Measurements from ENCODE around the gene AADACL3.
"Not testable (repeated sequence)": the region's sequence is repeated elsewhere in the genome, so short reads cannot be mapped to it uniquely, and the experiment has no call there.

Gene AADACL3

DNA sequence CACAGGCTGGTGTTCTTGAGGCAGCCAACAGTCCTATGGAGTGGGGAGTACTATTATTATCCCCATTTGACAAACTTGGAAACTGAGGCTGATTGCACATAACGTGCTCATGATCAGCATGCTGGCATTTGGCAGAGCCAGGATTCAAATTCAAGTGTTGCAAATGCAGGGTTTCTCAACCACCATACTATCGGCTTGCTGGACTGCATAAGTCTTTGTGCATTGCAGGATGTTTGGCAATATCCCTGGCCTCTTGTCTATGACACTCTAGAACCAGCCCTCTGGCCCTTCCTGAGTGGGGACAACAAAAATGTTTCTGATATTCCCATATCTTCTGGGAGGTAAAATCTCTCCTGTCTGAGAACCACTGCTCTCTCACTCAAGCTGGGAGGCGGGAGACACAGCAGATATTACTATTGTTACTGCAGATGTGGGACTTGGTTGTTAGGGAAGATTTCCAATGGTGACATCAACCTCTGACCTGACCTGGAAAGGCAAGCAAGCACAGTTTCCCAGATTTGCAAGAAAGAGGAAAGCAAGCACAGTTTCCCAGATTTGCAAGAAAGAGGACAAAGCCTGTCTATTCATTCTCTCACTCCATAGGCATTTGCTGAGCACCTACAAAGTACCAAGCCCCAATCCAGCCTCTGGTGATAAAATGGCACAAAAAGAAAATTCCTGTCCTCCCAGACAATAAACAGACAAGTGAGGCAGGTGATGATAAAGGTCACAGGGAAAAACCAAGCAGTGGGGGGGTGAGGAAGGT, 1.0 kb upstream of the AADACL3 start:
- no peak for DNase-seq (ENCODE audit: low spot score)

DNA sequence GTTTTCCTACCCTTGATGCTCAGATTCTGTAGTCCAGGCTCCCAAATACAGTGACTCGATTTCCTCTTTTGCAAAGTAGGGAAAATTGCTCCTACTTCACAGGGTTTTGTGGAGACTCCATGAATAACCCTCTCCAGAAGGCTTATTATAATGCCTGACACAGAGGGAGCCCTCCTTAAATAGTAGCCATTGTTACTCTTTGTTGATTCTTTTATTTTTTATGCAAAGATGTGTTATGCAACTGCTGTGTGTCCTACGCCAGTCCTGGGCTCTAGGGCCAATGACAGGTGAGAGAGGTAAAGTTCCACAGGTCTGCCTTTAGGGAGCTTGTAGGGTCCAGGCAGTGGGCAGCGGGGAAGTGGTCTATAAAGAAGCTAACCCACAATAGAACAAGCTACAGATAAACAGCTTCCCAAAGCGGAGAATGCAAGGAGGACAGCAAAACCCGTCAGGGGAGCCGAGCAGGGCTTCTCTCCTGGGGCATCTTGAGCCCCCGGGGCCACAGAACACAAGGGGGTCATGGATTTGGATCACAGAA, 1.5 kb downstream of the AADACL3 start:
- no peak for DNase-seq (ENCODE audit: low spot score)

DNA sequence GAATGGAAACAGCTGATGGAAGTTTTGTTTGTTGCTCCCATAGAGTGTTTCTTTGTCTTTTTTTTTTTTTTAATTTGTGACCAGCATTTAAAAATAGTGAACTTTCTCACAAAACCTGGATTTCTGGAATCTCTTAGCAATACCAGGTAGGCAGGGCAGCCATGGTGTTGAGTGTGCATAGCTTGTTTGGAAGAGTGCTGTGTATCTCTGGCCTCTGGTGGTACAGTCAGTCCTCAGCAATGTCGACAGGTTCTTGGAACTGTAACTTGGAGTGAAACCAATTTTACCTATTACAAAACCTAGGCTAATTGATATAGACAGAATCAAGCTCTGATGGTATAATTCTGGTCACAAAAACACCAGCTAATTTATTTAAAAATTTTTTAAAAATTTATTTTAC, 6.7 kb downstream of the AADACL3 start:
- DNase-seq (ENCODE audit: low spot score): no peak

DNA sequence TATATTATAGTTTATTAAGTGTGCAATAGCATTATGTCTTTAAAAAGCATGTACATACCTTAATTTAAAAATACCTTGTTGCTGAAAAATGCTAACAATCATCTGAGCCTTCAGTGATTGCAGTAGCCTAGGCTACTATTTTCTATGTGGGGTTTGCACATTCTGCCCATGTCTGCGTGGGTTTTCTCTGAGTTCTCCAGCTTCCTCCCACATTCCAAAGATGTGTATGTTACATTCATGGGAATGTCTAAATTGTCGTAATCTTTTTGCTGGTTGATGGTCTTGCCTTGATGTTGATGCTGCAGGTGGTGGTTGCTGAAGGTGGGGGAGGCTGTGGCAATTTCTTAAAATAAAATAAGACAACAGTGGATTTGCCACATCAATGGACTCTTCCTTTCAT, 12.5 kb downstream of the AADACL3 start:
- no peak for DNase-seq (ENCODE audit: low spot score)

DNA sequence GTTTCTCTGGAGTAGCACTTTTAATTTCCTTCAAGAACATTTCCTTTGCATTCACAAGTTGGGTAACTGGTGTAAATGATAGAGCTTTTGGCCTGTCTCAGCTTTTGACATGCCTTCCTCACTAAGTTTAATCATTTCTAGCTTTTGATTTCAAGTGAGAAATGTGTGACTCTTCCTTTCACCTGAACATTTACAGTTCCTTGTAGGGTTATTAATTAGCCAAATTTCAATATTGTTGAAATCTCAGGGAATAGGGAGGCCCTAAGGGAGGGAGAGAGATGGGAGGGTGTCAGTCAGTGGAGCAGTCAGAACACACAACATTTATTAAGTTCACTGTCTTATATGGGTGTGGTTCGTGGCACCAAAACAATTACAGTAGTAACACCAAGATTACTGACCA, 14.2 kb downstream of the AADACL3 start:
- no peak for DNase-seq (ENCODE audit: low spot score)

DNA sequence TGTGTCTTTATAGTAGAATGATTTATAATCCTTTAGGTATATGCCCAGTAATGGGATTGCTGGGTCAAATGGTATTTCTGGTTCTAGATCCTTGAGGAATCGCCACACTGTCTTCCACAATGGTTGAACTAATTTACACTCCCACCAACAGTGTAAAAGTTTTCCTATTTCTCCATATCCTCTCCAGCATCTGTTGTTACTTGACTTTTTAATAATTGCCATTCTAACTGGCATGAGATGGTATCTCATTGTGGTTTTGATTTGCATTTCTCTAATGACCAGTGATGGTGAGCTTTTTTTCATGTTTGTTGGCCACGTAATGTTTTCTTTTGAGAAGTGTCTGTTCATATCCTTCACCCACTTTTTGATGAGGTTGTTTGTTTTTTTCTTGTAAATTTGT, 15.2 kb downstream of the AADACL3 start:
- not testable (repeated sequence) for DNase-seq (ENCODE audit: low spot score)

DNA sequence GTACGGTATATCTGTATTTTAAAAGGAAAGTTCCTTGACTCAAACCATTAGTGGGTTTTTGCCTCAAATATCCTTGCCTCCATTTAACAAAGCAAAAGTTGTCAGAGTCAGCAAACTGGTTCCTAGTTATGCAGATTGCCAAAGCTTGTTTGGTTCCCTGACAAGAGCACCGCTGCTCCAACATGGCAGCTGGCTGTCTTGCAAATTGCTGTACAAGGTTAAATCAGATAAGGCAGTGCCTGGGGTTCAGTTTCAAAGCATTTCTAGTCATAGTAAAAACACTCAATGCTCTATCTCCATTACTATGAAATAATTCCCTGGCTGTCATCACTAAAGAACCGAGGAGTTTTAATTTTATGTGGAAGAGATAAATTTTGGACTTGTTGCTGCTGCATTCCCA, 18.7 kb downstream of the AADACL3 start:
- DNase-seq (ENCODE audit: low spot score): no peak

DNA sequence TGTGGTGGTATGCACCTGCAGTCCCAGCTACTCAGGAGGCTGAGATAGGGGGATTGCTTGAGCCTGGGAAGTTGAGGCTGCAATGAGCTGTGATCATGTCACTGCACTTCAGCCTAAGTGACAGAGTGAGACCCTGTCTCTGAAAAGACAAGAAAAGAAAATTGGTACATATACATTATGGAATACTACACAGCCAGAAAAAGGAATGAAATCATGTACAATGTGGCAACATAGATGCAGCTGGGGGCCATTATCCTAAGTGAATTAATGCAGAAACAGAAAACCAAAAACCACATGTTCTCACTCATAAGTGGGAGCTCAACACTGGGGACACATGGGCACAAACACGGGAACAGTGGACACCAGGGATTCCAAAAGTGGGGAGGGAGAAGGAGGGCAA, 23.0 kb downstream of the AADACL3 start:
- DNase-seq (ENCODE audit: low spot score): no peak

DNA sequence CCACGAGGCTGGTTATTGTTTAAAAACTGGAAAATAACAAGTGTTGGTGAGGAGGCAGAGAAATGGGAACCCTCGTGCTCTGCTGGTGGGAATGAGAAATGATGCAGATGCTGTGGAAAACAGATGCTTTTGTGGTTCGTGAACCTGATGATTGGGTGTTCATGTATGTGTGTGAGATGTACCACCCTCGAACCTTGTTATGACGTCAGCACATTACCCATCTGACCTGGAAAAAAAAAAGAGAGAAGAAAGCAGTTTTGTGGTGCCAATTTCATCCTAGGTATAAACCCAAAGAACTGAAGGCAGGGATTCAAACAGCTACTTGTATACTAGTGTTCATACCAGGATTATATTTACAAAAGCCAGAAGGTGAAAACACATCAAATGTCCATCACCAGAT, 23.7 kb downstream of the AADACL3 start:
- no peak for DNase-seq (ENCODE audit: low spot score)

DNA sequence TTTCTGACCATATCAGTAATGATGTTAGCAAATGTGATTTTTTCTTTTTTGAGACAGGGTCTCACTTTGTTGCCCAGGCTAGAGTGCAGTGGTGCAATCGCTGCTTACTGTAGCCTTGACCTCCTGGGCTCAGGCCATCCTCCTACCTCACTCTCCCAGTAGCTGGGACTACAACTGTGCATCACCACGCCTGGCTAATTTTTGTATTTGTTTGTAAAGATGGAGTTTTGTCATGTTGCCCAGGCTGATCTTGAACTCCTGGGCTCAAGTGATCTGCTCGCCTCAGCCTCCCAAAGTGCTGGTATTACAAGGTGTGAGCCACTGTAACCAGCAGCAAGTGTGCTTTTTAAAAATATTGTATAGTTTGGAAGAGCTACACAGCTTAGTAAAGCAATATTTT, 26.0 kb downstream of the AADACL3 start:
- DNase-seq (ENCODE audit: low spot score): no peak

DNA sequence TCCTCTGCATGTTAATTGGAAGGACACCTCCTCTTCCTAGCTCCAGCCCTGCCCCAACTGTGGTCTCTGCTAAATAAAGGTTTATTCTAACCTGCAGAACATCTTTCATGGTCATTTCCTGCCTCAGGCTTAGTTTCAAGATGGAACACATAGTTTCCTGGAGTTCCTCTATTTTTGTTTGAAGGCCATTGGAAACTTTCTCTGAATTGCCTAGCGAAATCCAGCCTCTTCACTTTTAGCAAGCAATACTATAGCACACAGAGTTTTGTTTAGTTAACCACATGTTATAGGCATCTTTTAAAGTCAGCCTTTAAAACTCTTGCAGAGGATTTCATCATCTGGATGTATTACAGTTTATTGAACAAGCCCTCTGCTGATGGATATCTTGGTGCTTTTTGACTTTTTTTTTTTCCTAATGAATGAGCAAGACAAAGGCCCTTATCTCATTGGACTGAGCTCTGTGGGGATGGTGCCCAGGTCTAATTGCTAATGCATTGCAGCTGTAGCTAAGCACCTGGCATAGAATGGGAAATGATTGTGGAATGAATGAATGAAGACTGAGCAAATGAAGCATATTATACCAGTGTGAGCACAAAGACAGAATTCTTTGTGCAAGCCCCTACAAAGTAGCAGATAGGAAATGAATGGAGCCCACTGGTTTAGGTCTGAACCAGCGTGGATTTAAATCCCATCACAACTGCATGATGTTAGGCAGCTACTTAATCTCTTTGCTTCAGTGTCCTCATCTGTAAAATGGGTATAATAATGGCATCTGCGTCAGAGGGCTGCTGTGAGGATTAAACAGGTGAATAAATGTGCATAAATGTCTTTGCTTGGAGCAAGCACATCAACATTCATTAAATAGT, 29.4 kb downstream of the AADACL3 start:
- no peak for DNase-seq (ENCODE audit: low spot score)

DNA sequence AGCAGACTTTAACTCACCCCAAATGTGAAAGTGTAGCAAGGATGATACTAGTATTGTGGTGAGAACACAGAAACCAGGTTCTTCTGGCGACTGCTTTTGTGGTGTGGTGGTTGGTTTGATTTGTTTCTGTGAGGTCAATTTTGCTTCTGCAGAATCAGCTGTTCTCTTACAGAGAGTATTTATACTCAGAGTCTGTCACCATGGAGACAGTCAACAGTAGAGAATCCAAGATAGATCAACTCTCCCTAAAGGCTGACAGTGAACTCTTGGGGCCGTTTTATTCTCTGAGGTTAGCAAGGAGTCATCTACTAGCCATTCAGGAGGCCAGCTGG, 30.0 kb downstream of the AADACL3 start, which contains the start of gene CFAP107:
Gene CFAP107, plus strand, starts transcription at position 209 of the 332 bp plus-strand sequence. CDS start 231 bp downstream, outside the sequence.
- DNase-seq (ENCODE audit: low spot score): no peak

DNA sequence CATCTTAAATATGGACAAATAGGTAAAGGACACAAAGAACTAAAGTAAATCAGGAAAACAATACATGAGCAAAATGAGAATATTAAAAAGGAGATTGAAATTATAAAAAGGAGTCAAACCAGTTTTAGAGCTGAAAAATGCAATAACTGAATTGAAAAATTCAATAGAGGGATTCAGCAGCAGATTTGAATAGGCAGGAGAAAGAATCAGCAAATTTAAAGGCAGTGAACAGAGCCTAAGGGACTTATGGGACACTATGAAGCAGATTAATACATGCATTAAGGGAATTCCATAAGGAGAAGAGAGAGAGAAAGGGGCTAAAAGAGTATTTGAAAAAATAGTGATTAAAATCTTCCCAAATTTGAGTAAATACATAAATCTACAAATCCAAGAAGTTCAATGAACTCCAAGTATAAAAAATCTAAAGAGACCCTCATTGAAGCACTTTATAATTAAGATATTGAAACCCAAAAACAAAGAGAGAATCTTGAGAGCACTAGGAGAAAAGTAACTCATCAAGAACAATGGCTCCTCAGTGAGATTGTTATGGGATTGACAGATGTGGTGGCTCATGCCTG, 33.0 kb downstream of the AADACL3 start:
- DNase-seq (ENCODE audit: low spot score): no peak

DNA sequence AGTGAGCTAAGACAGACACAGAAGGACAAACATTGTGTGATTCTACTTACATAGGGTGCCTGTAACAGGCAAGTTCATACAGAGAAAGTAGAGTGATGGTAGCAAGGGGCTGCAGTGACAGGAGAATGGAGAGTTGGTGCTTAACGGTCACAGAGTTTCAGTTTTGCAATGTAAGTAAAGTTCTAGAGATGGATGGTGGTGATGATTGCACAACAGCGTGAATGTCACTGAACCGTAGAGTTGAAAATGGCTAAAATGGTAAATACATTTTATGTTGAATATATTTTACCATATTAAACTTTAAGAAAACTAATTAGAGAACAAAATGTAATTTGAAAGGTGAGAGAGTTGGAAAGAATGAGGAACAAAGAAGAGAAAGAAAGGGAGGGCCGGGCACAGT, 38.8 kb downstream of the AADACL3 start:
- no peak for DNase-seq (ENCODE audit: low spot score)

DNA sequence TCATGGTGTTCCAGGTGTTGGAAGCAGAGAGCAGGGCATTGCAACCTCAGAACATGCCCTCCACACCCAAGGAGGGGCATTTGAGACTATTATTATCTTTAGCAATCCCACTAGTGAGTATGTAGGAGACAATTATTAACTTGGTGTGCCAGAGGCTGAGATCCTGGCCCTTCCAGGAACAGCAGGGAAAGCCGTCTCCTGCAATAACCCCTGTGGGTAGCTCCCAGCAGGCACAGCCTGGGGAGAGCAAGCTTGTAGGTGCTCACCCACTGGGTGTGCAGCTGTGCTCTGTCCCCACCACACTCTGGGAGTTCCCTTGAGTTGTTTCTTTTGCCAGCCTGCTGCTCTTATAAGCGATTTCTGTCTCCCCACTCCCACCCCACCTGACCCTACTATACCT, 40.4 kb downstream of the AADACL3 start:
- DNase-seq (ENCODE audit: low spot score): no peak

DNA sequence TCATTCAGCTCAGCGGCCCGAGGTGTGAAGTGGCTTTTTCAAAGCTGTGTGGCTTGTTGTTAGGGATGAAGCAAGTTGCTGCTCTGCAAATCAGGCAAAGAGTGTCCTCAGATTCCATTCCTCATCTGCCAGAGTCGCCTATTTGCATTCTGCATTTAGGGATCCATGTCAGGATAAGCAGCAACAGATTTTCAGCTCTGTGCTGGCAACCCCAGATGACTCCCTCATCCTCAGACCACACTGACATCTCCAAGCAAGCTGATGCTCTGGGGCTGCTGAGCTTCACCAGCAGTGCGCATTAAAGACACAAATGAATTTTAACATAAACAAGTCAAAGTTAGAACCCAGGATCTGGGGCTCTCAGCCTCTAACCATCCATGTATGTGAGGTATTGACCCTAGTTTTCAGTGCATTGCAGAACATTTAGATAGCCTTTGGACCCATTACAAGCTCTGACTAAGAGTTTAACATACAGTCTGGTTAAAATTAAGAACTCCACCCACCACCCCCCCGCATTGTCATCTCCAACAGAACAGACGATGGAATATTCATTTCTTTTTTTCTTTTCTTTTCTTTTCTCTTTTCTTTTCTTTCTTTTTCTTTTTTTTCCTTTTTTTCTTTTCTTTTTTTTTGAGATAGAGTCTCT, 41.0 kb downstream of the AADACL3 start:
- DNase-seq (ENCODE audit: low spot score): no peak

DNA sequence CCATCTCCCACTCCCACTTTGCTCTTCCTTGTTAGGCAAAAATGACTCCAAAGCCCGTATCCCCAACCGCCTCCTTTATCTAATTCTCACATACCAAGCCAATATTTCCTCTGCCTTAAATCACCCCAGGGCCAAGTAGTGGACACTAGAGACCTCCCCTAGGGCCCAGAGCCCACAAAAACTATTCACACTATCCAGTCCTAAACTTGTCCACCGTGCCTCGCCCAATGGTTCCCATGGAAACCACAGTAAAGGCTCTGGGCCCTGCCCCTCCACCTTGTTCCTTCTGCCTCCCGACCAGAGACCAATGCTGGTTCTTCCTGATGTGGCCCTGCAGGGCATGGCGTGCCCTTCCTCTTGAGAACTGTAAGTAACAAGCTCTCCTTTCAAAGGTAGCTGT, 41.9 kb downstream of the AADACL3 start:
- no peak for DNase-seq (ENCODE audit: low spot score)

DNA sequence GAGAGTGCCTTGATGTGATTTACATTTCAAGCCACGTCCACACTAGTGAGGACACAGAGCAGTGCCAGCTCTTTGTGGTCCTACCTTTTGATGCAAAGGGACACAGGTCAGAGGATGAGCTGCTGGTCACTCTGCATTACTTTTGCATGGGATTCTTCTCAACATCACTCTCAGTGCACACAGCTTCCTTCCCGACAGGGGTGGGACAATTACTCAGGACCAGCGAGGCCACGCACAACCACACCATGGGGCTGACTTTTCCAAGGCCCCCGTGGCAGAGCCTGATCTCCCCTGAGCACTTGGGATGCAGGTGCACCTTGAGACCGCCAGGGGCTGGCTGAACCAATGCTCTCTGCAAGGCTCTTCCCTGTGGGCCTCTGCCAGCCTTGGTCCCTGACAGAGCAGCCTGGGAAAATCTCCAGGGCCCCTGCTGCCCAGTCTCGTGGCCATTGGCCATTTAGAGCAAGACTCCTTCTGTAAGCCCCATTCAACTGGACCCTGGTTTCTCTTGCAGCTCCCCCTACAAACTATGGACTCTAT, 44.4 kb downstream of the AADACL3 start:
- DNase-seq (ENCODE audit: low spot score): peak; percentile 53

DNA sequence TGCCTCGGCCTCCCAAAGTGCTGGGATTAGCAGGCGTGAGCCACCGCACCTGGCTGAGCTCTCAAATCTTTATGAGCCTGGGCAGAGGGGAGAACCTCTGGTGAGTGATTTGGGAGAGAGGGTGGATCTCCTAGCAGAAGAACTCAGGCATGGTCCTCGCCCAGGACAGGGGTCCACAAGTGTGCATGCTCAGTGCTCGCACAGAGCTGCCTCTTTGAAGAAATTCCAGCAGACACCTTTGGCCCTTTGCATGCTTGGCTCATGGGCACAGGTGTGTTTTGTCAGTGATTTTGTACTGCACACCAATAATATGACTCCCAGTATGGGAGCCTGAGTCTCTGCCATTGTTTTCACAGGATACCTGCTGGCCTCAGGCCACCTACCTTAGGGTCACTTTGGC, 45.9 kb downstream of the AADACL3 start:
- DNase-seq (ENCODE audit: low spot score): no peak

DNA sequence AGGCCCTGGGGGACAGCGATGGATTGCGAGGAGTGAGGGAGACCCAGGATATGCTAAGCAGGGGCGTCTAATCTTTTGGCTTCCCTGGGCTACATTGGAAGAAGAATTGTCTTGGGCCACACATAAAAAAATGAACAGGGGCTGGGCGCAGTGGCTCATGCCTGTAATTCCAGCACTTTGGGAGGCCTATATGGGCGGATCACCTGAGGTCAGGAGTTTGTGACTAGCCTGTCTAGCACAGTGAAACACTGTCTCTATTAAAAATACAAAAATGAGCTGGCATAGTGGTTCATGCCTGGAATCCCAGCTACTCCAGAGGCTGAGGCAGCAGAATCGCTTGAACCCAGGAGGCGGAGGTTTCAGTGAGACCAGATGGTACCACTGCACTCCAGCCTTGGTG, 46.9 kb downstream of the AADACL3 start:
- no peak for DNase-seq (ENCODE audit: low spot score)

DNA sequence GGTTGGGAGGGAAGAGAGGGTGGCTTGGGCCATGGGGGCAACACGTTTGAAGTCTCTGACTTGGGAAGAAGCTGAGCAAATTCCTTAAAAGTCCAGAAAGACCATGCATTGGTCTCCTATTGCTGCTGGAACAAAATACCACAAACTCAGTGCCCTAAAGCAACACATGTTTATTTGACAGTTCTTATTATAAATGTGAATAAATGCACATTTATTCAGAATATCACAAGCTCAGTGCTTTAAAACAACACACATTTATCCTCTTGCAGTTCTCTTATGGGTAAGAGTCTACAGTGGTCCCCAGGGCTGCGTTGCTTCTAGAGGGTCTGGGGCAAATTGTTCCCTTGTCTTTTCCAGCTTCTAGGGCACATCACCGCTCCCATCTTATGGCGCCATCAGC, 47.6 kb downstream of the AADACL3 start:
- no peak for DNase-seq (ENCODE audit: low spot score)

DNA sequence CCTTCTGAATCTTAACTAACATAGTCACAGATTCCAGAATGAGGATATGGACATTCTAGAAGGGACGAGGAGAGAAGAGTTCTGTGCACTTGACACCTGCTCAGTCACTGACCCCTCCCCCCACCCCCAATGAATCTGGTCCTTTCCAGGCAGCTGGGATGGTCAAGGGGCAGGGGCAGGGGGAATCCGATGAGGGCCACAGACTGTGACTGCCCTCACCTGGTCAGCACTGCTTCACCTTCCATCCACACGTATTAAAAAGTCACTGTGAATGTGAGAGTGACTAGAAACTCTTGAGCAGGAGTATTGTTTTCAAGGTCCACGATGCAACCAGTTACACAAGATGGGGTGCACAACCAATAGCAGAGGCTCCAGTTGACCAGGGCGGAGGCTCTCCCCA, 48.1 kb downstream of the AADACL3 start:
- no peak for DNase-seq (ENCODE audit: low spot score)

All from ecto neural progenitor cell (in vitro differentiated cells).